PC-3 (cell line): Measurements from ENCODE around the gene TSPAN4.

Experiments used
- EZH2 ChIP-seq: fragments of 300-600 bp; sonication (generic); IDR thresholded peaks from one replicate; pipeline ENCODE4 v1.6.1; 2017; ENCODE audit warnings: antibody characterized with exemption, mild to moderate bottlenecking, low read length; ENCODE audit not compliant: unreplicated experiment
- EZH2phosphoT487 ChIP-seq: fragments of 300-600 bp; sonication (generic); IDR thresholded peaks from 2 replicates; pipeline ENCODE4 v1.6.1; 2018; ENCODE audit warnings: mild to moderate bottlenecking, antibody characterized with exemption, low read length, borderline replicate concordance
- TF ChIP-seq, protein P1 (sequence below): fragments of 300-600 bp; sonication (generic); conservative IDR thresholded peaks from 2 replicates; pipeline ENCODE4 v1.5.1; 2017; ENCODE audit warnings: antibody characterized with exemption, low read depth, mild to moderate bottlenecking, low read length

DNA sequence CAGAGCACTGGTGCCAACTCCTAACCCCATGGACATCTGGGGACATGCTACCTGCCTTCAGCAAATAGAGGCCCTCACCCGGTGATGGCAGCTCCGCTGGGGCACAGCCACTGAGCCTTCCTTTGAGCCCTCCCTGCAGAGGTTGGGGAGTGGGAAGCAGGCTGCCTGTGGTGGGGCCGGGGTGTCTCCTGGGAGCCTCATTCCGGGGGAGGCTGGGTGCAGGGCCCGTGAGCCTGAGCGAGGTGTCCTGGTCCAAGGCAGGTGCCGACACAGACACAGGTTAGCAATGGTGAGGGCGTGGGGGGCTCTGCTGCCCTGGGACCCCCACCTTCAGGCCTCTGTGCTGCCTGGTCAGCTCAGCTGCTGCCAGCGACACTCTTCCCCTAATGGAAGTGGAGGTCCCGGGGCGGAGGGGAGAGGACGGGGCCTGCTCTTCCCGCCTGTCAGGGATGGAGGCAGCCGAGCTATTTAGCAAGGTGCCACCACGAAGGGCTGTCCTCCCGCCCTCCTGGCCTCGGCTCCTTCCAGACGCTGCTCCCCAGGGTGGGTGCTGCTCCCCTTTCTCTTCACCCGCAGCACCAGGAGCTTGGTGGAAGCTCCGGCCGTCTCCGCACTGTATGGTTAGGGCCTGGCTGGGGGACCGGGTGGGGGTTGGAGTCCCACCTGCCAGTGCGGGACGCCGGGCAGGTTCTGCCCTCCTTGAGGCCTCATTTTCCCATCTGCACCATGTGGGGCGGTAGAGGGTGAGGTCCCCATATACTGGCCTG lies 11.2 kb downstream of the TSPAN4 start:
- TF ChIP-seq, protein P1, sequence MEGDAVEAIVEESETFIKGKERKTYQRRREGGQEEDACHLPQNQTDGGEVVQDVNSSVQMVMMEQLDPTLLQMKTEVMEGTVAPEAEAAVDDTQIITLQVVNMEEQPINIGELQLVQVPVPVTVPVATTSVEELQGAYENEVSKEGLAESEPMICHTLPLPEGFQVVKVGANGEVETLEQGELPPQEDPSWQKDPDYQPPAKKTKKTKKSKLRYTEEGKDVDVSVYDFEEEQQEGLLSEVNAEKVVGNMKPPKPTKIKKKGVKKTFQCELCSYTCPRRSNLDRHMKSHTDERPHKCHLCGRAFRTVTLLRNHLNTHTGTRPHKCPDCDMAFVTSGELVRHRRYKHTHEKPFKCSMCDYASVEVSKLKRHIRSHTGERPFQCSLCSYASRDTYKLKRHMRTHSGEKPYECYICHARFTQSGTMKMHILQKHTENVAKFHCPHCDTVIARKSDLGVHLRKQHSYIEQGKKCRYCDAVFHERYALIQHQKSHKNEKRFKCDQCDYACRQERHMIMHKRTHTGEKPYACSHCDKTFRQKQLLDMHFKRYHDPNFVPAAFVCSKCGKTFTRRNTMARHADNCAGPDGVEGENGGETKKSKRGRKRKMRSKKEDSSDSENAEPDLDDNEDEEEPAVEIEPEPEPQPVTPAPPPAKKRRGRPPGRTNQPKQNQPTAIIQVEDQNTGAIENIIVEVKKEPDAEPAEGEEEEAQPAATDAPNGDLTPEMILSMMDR, result no peak
- TF ChIP-seq EZH2, result no peak
- no peak for TF ChIP-seq EZH2phosphoT487
